GM18861 (cell line): ENCODE results near the gene ZBTB7C.

Experiments
- ATAC-seq: cut with Tn5 transposase; IDR thresholded peaks from one replicate; pipeline ENCODE4 v1.9.1; 2021; ENCODE audit not compliant: unreplicated experiment

Gene ZBTB7C

DNA sequence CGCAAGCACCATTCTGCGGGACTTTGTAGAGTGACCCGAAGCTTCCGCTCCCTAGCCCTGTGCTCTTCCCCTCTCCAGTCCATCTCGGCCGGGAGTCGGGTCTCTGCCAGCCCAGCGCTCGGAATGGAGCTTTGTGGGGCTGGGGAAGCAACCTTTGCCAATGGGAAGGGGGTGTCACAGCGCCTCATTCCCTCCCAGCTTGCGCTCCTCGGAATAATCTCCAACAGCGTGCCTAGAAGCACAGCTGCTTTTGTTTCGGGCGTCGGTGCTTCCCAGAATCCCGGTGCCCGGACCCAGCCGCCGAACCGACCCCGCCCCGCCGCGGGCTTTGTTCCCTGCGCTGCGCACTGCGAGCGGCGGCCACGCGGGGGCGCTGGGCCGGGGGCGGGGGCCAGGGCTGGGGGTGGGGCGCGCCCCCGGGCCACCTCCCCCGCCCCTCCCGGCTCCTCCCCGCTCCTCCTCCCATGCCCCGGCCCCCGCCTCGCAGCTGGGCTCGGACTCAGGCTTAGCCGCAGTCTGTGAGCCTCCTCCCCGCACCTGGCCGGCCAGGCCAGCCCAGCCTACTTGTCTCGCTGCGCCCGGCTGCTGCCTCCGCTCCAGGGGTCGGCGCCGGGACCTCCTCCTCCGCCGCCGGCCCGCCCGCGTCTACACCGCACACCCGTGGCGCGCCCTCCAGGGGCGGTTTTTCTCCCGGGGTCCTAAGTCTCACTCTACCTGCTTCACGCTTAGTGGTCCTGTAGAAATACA, 401.1 kb downstream of the ZBTB7C start:
- ATAC-seq: no peak

DNA sequence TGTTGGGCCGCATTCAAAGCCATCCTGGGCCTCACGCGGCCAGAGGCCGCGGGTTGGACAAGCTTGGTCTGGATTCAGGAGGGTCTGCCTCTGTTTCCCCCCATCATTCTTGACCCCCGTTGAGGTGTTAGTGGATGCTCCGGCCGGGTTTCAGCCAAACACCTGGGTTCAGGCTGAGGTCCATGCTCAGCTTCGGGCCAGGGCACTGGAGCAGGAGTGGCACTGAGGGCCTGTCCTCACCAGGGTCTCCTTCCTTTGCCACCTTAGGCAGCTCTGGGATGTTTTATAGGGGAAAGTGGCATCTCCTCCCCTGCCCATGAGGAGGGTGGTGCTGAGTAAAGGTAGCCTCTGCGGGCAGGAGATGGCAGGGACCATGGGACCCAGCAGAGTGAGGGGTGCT, 401.8 kb downstream of the ZBTB7C start:
- no peak for ATAC-seq

- ATAC-seq: no peak
These were observed 402.6 kb downstream of the ZBTB7C start for GRCh38 chr18:48006415-48007175.

- no peak for ATAC-seq
These were observed 404.6 kb downstream of the ZBTB7C start for GRCh38 chr18:48004577-48004976.

DNA sequence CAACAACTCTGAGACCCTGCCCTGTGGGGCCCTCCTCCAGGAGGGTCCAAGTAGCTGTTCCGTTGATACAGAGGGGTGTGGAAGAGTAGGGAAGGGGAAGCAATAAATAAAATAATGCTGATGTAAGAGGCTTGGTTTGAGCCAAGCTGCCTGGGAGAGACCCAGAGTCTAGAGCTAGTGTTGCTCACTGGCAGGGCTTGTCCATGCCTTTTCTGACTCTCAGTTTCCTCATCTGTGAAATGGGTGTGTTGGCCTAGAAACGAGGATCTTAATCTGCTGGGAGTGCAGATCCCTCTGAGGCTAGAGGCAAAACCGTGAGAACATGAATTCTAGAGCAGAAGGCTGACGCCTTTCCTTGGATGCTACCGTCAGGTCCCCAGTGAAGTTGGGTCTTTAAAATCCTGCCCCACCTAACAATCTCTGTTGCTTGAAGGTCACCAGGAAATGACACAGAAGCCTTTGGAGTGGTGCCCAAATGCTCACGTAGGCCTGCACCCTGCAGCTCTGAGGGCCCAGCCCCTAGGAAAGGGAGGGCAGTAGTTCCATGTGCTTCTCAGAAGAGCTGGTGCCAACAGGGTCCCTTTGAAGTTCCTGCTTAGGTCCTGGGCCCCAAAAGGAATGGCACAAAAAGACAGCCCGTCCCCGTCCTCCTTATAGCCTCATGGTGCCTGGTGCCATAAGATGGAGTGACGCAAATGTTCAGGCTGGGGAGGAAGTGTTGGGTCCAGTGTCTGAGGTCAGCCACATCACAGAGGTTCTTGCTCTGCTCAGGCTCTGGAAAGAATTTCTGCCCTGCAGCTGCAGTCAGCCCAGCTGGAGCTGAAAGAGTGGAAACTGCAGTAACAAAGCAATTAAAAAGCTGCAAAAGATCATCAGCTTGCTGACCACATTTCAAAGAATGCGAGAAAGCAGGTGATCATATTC, 405.5 kb downstream of the ZBTB7C start:
- no peak for ATAC-seq

- ATAC-seq: no peak
These were observed 406.2 kb downstream of the ZBTB7C start for GRCh38 chr18:48002933-48003365.

DNA sequence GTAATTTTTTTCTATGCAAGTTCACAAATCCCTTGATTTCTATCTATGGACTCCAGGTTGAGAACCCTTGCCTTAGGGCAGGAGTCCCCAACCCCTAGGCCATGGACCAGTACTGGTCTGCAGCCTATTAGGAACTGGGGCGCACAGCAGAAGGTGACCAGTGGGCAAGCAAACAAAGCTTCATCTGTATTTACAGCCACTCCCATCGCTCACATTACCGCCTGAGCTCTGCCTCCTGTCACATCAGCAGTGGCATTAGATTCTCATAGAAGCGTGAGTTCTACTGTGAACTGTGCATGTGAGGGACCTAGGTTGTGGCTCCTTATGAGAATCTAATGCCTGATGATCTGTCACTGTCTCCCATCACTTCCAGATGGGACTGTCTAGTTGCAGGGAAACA, 408.5 kb downstream of the ZBTB7C start:
- ATAC-seq: no peak

GRCh38 chr18:47999801-48000248, 409.4 kb downstream of the ZBTB7C start:
- no peak for ATAC-seq

GRCh38 chr18:47997338-47997780, 411.8 kb downstream of the ZBTB7C start:
- ATAC-seq: no peak

DNA sequence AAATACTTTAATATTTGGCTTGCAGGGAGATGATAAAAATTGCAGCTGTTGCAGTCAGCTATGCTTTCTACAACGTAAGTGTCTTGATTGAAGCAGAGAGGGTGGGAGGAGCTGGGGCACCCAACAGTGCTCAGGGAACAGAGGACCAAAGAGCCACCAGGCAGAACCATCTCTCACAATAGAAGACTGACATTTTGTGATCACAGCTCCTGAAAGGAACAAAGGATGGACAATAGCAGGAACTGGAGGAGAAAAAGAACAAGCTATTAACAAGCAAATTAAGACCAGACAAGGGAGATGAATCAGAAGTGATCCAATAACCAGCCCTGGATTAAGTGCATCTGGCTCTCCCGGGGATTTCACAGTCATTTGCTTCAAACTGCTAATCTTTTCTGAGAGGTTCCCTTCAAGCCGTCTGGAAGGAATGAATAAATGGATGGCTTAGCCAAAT, 413.1 kb downstream of the ZBTB7C start:
- no peak for ATAC-seq

- ATAC-seq: no peak
These were observed 413.5 kb downstream of the ZBTB7C start for GRCh38 chr18:47995654-47996053.

- no peak for ATAC-seq
These were observed 415.8 kb downstream of the ZBTB7C start for GRCh38 chr18:47993409-47993808.

DNA sequence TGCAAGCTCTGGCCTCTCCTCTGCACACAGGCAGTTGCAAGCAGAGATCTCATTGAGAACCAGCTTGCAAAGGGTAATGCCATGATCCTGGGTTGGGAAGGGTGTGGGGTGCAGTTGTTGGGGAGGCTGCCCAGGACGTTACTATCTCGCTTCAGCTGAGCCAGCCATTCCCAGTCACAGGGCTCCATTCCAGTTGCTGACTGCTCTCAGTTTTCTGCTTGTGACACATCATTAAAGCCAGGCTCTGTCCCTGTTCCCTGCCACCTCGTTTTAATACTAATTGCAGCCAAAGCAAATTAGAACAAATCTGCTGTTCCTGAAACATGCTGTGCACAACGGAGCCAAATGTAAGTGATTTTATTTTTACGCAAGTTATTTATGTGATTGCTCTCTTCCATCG, 416.2 kb downstream of the ZBTB7C start:
- ATAC-seq: no peak

- no peak for ATAC-seq
These were observed 416.9 kb downstream of the ZBTB7C start for GRCh38 chr18:47992266-47992665.

DNA sequence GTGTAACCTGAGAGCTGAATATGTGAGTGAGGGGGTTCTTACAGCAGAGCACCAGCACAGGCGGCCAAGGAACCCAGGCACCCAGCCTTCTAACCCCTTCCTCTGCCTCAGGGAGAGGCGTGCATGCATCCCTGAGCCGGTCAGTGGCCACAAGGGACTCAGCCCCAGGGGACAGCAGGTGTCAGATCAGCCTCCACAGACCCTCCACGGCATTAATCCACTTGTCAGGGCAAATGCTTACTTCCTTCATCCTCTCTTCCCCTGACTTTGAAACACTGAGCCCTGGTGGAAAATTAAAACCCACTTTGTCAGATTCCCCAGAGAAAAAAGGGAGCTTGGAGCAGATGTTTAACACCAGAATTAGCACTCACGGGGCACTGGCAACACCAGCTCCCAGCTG, 418.2 kb downstream of the ZBTB7C start:
- ATAC-seq: no peak

DNA sequence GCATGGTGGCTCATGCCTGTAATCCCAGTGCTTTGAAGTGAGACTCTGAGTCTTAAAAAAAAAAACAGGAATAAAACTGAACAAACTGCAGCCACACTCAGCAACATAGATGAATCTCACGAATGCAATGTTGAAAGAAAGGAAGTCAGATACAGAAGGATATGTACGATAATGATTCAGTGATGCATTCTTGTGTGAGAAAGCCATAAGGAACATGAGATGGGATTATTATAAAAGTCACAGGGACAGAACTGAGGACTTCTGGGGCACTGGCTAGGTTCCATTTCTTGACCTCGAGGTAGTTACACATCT, 421.8 kb downstream of the ZBTB7C start:
- ATAC-seq: no peak

DNA sequence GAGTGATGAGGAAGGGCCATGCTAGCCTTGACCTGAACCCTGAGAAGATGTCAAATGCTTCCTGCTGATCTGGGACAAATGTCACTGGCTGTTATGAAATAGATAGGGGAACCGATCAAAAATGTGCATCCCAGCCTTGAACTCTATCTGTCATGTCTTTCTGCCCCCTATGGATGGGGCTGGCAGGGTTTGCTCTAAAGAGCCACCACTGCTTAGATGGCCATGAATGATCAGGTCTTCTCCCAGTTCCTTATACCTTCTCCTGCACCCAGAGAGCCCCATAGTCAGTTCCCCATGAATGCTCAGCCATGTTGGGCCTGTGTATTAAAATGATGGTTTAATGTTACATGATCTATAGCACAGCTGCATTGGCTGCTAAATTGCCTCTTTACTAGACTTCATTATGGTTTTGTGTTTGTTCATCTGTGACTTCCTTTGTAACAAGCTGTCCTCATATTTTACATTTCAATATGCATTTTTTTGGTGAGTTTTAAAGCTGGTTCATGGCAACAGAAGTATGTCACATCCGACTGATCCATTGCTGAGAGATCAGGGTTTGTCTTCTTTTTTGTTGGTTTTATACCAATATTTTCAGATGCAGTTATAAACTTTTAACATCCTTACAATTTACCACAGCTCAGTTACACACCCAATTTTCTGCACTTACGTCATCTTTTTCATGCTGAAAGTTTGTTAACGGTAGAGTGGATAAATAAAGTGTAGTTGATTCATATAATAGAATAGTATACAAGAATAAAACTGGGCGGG, 422.4 kb downstream of the ZBTB7C start:
- ATAC-seq: no peak

GRCh38 chr18:47985866-47986265, 423.3 kb downstream of the ZBTB7C start:
- no peak for ATAC-seq

GRCh38 chr18:47984991-47985390, 424.2 kb downstream of the ZBTB7C start:
- no peak for ATAC-seq

GRCh38 chr18:47983946-47984345, 425.2 kb downstream of the ZBTB7C start:
- ATAC-seq: no peak

GRCh38 chr18:47983055-47983454, 426.1 kb downstream of the ZBTB7C start:
- no peak for ATAC-seq
